C1 segment of cervical spinal cord (tissue), 14 donors: ENCODE results near the gene DCDC2C.
"Not testable (repeated sequence)": the region's sequence is repeated elsewhere in the genome, so short reads cannot be mapped to it uniquely, and the experiment has no call there.

Source experiments
- DNase-seq, 14 donors: peaks; one replicate each; lab custom pipeline; 2025; lab: John Stamatoyannopoulos, UW

Gene DCDC2C

DNA sequence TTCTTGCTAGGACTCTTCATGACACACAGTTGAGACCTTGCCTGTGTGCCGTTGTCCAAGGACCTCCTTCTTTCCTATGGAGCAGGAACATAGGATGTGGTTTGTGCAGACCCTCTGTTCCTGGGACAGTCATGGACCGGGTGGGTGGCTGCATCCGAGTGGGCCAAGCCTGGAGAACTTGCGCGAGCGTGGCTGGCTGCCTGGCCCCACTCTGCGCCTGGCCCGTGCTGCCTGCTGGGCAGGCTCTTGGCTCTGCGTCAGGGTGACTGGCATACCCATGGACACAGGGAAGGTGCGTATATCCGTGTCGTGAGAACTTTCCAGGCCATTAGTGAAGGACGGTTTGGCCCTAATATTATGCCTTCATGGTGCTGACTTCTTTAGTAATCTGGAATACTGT is 68.2 kb downstream of the DCDC2C start:
- DNase-seq: no peak

DNA sequence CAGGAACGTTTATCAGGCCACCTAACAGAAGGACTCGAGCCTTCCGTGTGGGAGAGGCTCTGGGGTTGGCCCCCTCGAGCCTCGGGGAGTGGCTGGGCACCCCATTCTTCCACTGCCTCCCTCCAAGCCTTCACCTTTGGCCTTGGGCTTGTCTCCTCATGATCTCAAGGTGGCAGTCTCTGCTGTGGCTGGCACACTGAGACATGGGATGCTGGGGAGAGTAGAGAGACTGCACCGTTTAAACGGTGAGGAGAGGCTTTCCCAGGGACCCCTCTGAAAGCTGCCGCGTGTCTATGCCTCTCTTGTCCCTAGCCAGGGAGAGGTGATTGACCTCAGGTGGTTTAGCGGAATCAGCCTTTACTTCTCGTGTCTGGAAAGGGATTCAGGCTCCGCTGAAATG is 71.0 kb downstream of the DCDC2C start:
- DNase-seq: no peak

DNA sequence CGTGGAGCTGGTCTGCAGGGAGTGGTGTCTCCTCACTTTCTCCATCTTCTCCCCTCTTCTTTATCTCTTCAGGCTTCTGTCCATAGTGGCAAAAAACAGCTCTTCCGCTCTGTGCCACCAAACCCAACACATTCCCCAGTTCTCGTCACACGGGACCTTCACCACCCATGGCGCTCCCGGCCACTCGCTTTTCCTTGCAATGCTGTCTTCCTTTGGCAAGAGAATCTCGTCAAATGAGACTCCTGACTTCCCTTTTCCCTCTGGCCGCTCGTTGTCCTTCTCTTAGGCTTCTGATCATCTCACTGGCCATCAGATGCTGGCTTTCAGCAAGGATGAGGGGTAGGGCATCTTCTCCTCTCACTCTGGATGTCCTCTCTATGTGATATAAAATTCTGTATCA is 72.9 kb downstream of the DCDC2C start:
- no peak for DNase-seq

DNA sequence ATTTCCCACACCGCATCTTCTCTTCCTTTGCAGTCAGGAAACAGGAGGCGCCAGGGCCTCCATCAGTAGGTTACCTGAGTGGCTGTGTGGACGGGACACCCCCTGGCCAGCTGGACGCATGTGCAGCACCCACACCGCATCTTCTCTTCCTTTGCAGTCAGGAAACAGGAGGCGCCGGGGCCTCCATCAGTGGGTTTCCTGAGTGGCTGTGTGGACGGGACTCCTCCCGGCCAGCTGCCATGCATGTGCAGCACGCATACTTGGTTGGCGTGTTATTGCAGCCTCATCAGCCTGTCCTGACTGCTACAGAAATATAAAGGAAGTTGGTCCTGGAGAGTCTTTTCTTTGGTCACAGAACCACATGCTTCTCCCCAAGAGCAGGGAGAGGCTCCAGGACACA is 74.6 kb downstream of the DCDC2C start:
- no peak for DNase-seq

DNA sequence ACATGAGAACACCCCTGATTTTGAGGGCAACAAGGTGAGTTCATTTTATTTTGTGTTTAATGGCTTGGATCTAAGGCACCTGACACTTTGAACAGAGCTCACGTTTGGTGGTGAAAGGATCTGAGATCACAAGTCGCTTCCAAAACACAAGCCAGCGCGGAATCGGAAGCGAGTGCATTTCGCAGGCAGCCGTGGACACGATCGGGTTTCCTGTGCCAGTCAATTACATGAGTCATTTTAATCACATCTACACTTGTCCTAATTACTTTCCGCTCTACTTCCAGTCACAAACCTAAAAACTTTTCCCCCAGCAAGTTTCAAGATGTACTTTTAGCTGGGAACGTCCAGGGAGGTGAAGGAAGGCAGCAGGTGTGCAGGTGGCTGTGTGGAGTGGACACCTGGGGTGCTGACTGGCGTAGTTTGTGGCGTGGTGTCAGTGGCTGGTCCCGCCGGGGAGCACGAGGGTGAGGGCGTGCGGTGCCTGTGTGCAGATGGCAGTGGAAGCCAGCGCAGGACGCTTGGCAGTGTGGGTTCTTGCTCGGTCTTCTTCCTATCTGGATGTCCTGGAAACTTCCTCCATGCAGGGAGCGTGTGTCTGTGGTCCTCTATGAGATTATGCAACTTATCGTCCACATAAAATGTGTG is 75.6 kb downstream of the DCDC2C start:
- DNase-seq: no peak

DNA sequence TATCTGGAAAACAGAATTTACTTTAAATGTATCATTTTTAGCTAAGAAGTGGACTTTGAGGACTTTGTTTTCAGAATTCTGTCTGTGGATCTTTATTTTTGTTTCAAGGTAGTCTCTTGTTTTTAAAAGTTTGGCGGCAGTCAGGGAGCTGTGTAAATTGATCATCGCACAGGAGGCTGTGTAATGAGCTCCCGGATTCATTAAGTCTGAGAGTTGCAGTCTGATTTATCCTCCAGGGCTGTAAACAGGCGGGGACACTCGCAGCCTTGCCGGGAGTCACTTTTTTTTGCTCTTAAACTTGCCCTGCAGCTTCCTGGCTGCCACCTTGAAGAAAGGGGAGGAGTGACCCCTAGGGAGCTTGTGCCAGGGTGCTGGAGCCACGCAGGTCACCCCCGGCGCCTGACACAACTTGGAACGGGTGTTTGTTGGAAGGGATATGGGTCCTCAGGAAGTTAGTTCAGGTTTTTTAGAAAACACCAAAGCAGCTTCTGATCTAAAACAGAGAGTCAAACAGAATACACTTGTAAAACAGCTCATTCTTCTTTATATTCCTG is 76.2 kb downstream of the DCDC2C start:
- DNase-seq: no peak

DNA sequence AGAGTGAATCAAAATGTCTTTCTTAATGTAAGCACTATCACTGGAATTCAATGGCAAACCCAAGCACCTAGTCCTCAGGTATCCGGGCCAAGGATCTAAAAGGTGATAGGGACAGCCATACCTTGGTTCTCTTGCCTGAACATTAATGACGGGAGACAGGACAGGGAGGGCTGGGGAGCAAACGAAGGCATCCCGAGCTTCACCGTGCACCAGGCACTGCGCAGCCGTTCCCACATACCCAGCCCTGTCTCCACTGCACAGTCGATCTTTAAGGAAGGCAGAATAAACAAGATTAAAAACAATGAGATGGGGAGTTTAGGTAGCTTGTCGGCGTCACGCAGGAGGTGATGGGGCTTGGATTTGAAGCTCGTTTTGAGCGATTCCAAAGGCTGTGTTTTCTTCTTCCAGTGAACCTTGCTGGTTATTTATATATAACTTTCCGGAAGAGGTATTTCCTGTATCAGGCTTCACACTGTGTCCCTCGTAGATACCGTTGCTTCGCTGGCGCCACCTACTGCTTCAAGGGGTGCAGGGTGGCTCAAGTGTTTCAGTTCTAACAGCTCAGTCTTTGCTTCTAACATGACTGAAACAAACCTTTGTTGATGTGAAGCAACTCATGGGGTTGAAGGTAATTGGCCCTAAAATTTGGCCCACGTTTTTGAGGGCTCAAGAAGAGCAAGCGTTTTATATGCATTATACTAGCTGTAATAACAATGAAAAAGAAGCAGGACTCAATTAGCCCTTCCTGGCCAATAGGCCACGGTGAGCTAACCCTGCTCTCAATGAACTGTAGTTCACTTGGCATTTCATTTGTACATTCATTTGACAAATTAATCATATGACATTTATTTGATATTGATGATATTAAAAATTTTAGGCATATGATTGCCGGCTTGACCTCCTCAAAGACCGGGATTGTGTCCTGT is 77.4 kb downstream of the DCDC2C start:
- DNase-seq: peak in 4 of 14 donors; percentile 0 to 14 (median 3)

DNA sequence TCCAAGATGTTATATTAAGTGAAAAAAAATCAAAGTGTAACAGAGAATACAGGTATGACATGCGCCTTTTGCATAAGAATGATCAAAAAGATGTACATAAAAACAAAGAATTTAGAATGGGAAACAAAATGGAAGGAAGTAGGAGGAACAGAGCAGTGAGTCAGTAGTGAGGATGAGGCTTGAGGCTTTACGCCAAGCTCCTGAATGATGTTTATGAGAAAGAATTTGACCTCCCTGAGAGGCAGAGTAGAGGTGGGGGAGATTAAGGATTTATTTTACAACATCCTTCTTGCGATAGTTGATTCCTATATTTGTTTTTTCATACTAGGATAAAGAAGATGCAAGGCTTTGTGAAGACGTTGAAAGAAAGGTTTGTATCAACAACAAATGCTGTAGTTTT is 81.4 kb downstream of the DCDC2C start:
- no peak for DNase-seq

DNA sequence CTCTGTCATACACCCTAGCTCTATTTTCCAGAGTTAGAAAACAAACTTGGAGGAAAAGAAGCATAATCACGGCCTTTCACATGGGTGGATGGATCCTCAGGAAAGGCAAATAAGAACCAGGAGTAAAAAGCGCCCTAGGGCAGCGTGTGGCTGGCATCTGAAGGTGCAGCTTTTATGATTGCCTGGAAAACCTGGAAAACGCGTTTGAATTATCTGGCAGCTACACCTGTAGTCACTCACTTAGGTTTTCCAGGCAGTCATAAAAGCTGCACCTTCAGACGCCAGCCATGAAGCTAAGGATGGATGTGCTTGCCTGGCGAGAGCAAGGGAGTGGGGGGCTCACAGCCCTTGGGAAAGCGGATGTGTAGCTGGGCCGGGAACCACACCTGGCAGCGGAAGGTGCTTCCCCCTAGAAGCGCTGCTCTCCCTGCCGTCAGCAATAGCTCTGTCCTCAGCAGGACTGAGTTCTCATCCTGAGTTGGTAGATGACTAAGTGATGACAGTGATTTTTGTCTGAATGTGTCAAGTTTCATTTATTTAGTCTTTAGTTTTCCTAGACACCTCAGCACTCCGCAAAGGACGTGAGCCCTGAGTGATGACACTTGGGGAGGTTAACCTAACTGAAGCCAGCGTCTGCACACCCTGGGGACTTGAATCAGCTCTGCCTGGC is 82.0 kb downstream of the DCDC2C start:
- DNase-seq: no peak

DNA sequence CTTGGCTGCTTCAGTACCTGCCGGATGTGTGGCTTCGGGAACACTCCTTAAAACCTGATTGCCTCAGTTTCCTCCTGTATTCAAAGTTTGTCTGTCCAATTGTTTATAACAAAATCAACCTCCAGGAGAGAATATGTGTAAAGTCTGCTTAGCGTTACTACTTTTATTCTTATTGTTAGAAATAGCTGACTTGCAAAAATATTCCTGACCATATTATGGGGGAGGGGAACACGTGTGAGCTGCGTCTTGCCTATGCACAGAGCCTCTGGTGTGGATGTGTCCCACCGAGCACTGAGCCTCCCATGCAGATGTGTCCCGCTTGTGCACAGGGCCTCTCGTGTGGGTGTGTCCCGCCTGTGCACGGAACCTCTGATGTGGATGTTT is 82.5 kb downstream of the DCDC2C start:
- DNase-seq: no peak

DNA sequence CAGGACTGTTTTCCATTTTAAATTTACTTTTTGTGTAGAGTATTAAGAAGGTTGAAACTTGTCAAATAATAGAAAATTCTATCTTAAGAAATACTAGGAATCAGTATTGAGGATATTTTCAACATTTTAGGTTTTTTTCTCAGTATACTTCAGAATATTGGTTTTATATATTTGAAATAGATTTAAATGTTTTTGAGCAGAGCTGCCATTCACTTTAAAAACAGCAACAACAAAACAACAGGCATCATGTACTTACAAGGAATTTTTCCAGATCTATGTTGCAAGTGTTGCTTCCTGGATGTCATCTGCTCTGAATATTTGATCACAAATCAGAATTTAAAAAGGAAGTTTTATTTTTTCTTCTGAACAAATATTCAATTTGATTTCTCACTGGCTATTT is 84.4 kb downstream of the DCDC2C start:
- no peak for DNase-seq

DNA sequence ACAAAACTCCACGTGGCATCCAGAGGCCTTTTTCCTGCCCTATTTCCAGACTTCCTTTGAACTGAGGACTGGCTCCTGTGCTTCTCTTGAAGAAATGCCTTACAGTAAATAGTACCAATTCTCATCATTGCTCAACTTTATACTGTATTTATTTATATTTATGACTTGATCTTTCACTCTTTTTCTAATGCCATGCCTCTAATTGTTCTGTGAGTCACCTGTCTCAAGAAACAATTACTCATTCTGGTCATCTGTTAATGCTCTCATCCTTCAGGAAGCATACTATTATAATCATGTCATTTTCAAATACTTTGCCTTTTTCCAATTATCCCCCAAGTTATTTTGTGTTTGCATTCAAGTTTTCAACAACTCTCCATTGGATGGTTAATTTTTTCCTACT is 85.9 kb downstream of the DCDC2C start:
- DNase-seq: no peak

DNA sequence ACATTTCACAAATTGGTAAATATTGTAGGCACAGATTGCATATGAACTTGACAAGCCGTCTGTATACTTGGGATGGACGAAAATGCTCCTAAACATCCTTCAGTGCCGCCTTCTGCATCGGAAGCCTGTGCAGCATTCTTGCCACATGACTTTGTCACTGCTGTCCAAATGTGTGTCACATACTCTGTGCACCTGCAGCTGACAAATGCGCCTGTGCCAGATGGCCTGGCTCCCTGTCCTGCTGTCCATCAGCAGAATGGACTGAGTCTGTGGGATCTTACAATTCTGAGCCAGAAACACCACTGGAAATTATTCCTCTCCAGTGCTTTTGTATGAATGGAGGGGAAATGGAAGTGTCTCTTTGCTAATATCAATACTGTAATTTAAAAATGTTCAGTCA is 89.9 kb downstream of the DCDC2C start:
- DNase-seq: no peak

DNA sequence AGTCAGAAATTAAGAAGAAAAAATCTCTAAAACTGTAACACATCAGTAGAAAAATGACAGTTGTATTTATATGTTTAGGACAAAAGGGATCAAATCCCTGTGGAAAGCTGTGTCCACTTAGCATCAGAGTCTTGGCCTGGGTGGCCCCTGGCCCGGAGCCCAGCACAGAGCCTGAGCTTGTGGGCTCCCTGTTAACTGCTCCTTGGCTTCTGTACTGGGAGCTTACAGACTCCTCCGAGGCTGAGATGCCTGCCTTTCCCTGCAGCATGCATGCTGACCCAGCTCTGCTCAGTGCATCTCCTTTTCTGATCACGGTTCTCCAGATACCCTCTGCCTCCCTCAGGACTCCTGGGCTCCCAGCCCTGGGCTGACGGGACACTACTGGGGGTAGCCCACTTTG is 98.1 kb downstream of the DCDC2C start:
- DNase-seq: no peak

DNA sequence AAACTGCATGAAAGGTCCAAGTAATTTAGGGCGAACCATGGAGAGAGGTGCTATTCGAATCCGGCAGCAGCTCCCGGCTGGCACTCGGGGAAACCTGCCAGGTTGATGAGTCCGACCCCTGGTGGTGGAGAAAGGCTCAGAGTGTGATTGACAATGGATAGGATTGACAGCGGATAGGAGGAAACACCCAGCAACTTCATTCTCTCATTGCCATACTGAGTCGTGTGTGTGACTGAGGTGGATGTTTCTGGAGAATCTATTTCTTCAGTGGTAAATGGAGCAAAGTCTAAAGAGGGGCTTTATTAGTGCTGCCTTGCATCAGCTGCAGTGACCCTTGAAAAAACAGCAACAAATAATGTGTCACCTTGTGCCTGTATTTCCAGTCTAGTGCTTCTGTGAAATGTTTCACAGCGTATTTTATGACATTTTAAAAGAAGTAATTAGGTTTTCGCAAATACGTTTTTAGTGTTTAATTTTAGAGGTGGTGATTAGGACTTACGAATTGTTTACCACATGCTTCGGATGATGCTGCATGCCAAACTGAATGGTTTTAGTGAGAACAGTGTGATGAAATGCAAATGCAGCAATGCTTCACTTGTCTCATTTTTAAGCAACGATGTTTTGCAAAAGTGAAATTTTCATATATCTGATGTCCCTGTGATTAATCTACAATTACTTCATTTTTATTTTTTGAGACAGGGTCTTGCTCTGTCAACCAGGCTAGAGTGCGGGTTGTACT is 102.0 kb downstream of the DCDC2C start:
- no peak for DNase-seq

DNA sequence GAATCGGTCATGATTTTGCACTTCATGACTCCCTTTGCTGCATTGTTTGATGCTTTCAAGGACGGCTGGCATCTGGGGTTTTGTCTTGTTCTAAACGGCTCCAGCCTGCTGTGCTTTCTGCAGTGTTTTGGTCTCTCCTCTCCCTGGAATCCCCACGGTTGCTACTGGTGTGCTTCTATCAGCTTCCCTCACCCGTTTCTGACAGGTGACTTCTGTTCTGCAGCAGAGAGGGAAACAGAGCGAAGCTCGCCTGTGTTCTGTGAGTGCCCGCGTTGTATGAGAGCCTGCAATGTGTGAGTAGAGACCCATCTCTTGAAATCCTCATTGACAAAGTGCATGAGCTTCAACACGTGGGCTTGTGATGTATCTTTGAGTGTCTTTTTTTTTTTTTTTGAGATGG is 102.8 kb downstream of the DCDC2C start:
- no peak for DNase-seq

DNA sequence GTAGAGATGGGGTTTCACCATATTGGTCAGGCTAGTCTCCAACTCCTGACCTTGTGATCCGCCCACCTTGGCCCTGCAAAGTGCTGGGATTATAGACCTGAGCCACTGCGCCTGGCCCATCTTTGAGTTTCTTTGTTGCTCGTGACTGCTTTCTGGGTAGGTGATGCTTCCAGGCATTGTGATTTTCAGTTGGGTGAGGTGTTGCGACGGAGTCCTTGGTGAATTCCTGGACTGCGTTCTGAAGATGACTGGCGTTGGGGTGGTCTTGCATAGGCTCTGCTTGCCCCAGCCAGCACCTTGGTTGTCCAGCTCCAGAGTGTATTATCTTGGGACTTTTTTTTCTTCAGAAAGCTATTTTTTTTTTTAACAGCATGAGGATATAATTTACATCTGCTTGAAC is 103.4 kb downstream of the DCDC2C start:
- no peak for DNase-seq

DNA sequence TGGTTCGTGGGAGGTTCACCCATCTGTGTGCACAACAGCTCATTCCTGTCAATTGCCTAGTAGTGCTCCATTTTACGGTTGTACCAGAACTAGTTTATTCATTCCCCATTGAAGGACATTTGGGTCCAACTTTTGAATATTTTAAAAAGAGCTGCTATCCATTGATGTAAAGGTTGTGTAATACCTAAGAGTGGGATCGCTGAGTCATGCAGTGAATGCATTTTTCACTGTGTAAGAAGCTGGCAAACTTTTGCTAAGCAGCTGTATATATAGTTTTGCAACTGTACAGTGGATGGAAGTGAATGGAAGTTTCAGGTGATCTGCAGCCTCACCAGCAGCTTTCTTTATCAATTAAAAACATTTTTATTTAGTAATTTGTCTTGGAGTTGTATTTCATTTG is 104.5 kb downstream of the DCDC2C start:
- DNase-seq: no peak

DNA sequence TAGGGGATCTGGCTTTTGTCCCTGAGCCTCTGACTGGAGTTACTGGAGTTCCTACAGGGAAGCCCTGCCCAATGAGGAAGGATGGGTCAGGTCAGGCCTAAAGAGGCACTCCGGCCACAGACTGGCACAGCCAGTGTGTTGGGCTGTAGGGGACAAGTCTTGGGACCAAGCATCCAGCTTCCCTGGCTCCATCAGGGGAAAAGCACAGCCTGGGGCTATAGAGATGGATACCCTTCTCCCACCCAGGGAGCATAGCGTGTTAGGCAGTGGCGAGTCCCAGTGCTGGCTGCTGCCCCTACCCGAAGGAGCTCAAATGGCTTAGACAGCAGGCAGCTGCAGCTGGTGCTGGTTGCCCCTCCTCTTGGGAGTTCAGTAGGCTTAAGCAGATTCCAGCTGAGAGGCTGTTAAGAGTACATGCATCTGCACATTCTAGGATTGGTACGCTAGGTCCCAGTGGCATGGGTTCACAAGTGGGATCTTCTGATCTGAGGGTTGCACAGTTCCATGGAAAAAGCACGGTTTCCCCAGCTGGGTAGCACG is 111.4 kb downstream of the DCDC2C start:
- DNase-seq: no peak

DNA sequence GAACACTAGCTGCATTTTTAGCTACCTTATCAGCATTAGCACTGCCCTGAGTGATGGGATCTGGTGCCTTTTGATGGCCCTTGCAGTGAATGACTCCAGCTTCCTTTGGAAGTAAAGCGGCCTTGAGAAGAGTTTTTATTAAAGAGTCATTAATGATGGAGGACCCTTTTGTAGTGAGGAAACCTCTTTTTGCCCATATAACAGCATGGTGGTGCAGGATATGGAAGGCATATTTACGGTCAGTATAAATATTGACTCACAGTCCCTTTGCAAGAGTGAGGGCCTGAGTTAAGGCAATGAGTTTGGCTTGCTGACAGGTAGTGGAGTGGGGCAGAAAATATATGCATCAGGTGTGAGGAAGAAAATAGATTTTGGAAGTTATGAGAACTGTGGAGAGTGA is 113.8 kb downstream of the DCDC2C start:
- DNase-seq: not testable (repeated sequence)

DNA sequence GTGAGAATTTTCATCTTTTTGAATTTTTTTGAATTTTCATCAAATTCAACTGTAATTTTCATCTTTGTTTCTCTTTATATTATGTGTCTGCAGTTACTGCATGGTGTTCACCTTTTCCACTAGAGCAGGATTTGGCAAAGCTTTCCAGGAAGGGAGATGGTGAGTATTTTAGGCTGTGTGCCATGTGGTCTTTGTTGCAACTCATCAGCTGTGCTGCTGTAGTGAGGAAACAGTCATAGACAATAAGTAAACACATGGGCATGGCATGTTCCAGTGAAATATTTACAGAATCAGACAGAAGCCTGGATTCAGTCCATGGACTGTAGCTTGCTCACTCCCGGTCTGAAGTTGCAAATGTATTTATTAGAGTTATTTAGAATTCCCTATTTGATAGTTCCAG is 120.4 kb downstream of the DCDC2C start:
- no peak for DNase-seq
